ENCODE measurements around the gene BANF2. TPM values are rescaled to one million over a fixed set of nuclear protein-coding genes. Genes with fewer than 3 reads are reported as not detected.

BANF2 gene
- total and polyA plus RNA-seq, 2 of the 8 experiments (the other 6 are each of a cell fraction or from before 2014, with no cell fraction given): not detected

DNA sequence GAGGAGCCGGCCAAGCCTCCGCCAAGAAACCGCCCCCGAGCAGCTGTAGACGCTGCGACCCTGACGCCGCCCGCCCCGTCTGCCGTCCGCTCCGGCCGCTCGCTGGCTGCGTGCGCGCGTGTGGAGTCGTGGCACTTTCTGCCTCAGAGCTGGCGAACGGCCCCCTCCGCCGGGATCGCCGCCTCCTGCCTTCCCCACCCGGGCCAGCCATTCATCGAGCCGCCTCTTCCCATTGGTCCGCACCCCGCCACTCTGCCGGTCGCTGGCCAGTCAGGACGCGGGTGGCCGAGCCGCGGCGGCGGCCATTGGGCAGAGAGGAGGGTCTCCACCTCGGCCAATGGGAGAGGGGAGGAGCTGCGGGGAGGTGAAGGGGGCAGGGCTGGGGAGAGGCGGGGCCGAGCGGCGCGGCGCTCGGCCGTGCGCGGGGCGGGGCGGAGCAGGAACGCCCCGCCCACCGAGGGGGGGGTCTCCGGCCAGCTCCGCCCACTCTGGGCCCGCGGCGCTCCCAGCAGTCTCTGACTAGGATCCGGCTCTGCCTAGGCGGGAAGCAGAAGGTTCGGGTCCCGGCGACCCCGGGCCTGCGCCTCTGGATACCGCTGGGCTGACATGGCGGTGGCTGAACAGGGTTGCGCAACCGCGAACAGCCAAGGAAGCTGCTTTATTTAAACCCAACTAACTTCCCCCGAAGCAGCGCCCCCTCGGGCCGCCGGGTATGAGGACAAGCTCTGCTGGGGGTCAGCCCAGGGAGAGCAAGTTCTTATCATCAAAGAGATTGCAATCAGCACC lies 17.5 kb upstream of the BANF2 start, which contains the start of gene RRBP1 (continued):
- no peak for TF ChIP-seq SIX5 (IDR thresholded peaks at IDR 0.05; ENCODE audit: low read depth, low read length)
- TF ChIP-seq SIN3A (conservative IDR thresholded peaks at IDR 0.05 in 1 of 2, IDR thresholded peaks at IDR 0.05 in 1 of 2; ENCODE audit: low read depth in 1 of 2, low read length in 2 of 2): peak in 1 of 2 experiments; percentile 29; a peak in 1 of 4 replicates
- 0 out of 2 replicates have a peak, but pooled peaks have one; percentile 60 for TF ChIP-seq EGR1 (IDR thresholded peaks at IDR 0.05; ENCODE audit: borderline replicate concordance, low read depth, low read length)
- TF ChIP-seq, protein P1, sequence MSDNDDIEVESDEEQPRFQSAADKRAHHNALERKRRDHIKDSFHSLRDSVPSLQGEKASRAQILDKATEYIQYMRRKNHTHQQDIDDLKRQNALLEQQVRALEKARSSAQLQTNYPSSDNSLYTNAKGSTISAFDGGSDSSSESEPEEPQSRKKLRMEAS (IDR thresholded peaks at IDR 0.05): peak; percentile 46
